ENCODE data around the gene INPP5D. TPM values are rescaled to one million over a fixed set of nuclear protein-coding genes. Genes with fewer than 3 reads are reported as not detected.
A peak's percentile ranks its signal among the peaks of the same experiment; 100 is the strongest.

The INPP5D gene
- total and polyA plus RNA-seq, 2 of the 8 experiments (the other 6 are each of a cell fraction or from before 2014, with no cell fraction given): 4.5 to 7.1 TPM

GRCh38 chr2:233020454-233020853 lies 39.7 kb upstream of the INPP5D start:
- no peak overlapping the region for H3K4me2 ChIP-seq (ENCODE audit: insufficient read depth in 1 of 2, low read depth in 2 of 2, low read length in 2 of 2)
- no peak overlapping the region for H3K27ac ChIP-seq (ENCODE audit: low read depth, low read length)
- H3K27me3 ChIP-seq (replicated peaks in 1 of 4; ENCODE audit: control insufficient read depth in 3 of 4, extremely low read depth in 1 of 4, insufficient read depth in 3 of 4, low read length in 3 of 4): no peaks in the 10 kb centered on the region
- no peaks in the 10 kb centered on the region for H3K79me1 ChIP-seq (ENCODE audit: low read depth, low read length)
- no peaks in the 10 kb centered on the region for H3K9me3 ChIP-seq (ENCODE audit: insufficient read depth in 2 of 2, low read depth in 1 of 2, low read length in 1 of 2)
- no peak overlapping the region for H3K23ac ChIP-seq (ENCODE audit: insufficient read length)
- H4K8ac ChIP-seq (ENCODE audit: extremely low read depth, insufficient read depth, low read length): peak overlapping the region; percentile 36; the same call in 1 of the 2 replicates
- no peaks in the 10 kb centered on the region for H3K79me2 ChIP-seq (ENCODE audit: control insufficient read depth in 1 of 2, insufficient read depth in 2 of 2, low read length in 2 of 2)
- CTCF ChIA-PET (ENCODE audit: partially characterized antibody): interaction anchor here (1.0 to 1.2 kb wide), 2 partner anchors 9 to 13 kb away, joined by 4 to 5 read pairs; no protein-coding TSS in a partner anchor
- no peaks in the 10 kb centered on the region for H3K4me1 ChIP-seq (replicated peaks in 1 of 4; ENCODE audit: control insufficient read depth in 3 of 4, insufficient read depth in 4 of 4, low read length in 3 of 4)
- 77% methylated on average over 2 of the region's 2 CpGs; no CpG with 5 or more reads in 1 of the 2 experiments for WGBS, 2 experiments (ENCODE audit: extremely low coverage in 1 of 2, insufficient coverage in 1 of 2, insufficient read length in 1 of 2, insufficient replicate concordance in 2 of 2, low coverage in 1 of 2, low lambda C conversion rate in 2 of 2, missing lambda C conversion rate in 1 of 2)
- POLR2A ChIA-PET (ENCODE audit: partially characterized antibody): no interaction called here
- H2BK15ac ChIP-seq (ENCODE audit: low read length): no peak overlapping the region
- no peak overlapping the region for H4K91ac ChIP-seq (replicated peaks; ENCODE audit: insufficient read length, low read length)
- H3K23me2 ChIP-seq (ENCODE audit: low read depth, low read length): no peaks in the 10 kb centered on the region; the same call in 1 of the 2 replicates
- H2BK20ac ChIP-seq (ENCODE audit: low read length): no peak overlapping the region
- H2BK120ac ChIP-seq (replicated peaks; ENCODE audit: low read depth, low read length): no peak overlapping the region
- no peak overlapping the region for H2BK12ac ChIP-seq (ENCODE audit: low read depth, low read length)
- no peaks in the 10 kb centered on the region for H3K36me3 ChIP-seq (ENCODE audit: control insufficient read depth in 2 of 4, insufficient read depth in 4 of 4, low read length in 3 of 4)
- no peak overlapping the region for H3K14ac ChIP-seq (ENCODE audit: insufficient read length)
- H4K5ac ChIP-seq (ENCODE audit: insufficient read length, low read depth, low read length): no peak overlapping the region
- FAIRE-seq (no peak), DNase-seq (ENCODE audit: low read depth in 1 of 2, low spot score in 2 of 2) (no peak)
- H2AFZ ChIP-seq (ENCODE audit: low read length): no peak overlapping the region
- no peak overlapping the region for H3K18ac ChIP-seq (ENCODE audit: extremely low read depth, low read length)
- H3K4me3 ChIP-seq (ENCODE audit: extremely low read depth in 1 of 4, insufficient read depth in 2 of 4, low read depth in 3 of 4, low read length in 4 of 4): no peak overlapping the region
- no peak overlapping the region for H3K9ac ChIP-seq (replicated peaks in 1 of 4; ENCODE audit: extremely low read depth in 1 of 4, low read depth in 3 of 4, low read length in 3 of 4)
- H2BK5ac ChIP-seq (ENCODE audit: low read depth, low read length): no peak overlapping the region
- H4K20me1 ChIP-seq (replicated peaks in 1 of 2; ENCODE audit: control insufficient read depth in 1 of 2, insufficient read depth in 2 of 2, low read length in 2 of 2): no peaks in the 10 kb centered on the region
- H3K56ac ChIP-seq (replicated peaks; ENCODE audit: insufficient read length, low read depth, low read length): no peak overlapping the region
- no peak overlapping the region for H2AK5ac ChIP-seq (ENCODE audit: low read depth, low read length)
- H3K4ac ChIP-seq (replicated peaks; ENCODE audit: insufficient read length, low read depth, low read length): no peak overlapping the region
- no peak for TF ChIP-seq KDM4A (IDR thresholded peaks at IDR 0.05; ENCODE audit: low read depth, low read length, severe bottlenecking)
- TF ChIP-seq SP4 (IDR thresholded peaks at IDR 0.05; ENCODE audit: low read length): no peak
- TF ChIP-seq EGR1 (IDR thresholded peaks at IDR 0.05; ENCODE audit: borderline replicate concordance, low read depth, low read length): no peak
- TF ChIP-seq HDAC6 (IDR thresholded peaks at IDR 0.05; ENCODE audit: low read depth, low read length): no peak

Data from H1 (cell line).